Astrocyte (in vitro differentiated cells and primary cell): ENCODE data around the gene TENM4. TPM values are rescaled to one million over a fixed set of nuclear protein-coding genes. Genes with fewer than 3 reads are reported as not detected.

Source experiments
- DNase-seq: peaks from one replicate; pipeline ENCODE4 v3.0.0-alpha.2; 2010; ENCODE audit warnings: low read depth
- FAIRE-seq: peaks from 2 replicates; lab custom pipeline; 2011; peaks lifted over from hg19 to GRCh38; lab: Jason Lieb, UNC
- H2AFZ ChIP-seq: 2 replicates; pipeline ENCODE4 v1.6.0; 2012; ENCODE audit warnings: low read depth, low read length, inconsistent platforms
- H3K27ac ChIP-seq: 2 replicates; pipeline ENCODE4 v1.5.1; 2011; ENCODE audit warnings: low read depth, low read length, inconsistent platforms
- H3K27me3 ChIP-seq: 2 replicates; pipeline ENCODE4 v1.6.0; 2011; ENCODE audit warnings: low read length, inconsistent platforms; ENCODE audit not compliant: insufficient read depth
- H3K36me3 ChIP-seq: 2 replicates; pipeline ENCODE4 v1.5.1; 2011; ENCODE audit warnings: low read length, inconsistent platforms; ENCODE audit not compliant: insufficient read depth
- H3K4me1 ChIP-seq: 2 replicates; pipeline ENCODE4 v1.5.1; 2011; ENCODE audit warnings: low read length, inconsistent platforms; ENCODE audit not compliant: insufficient read depth
- H3K4me2 ChIP-seq: 2 replicates; pipeline ENCODE4 v1.6.0; 2012; ENCODE audit warnings: low read length, inconsistent platforms
- H3K4me3 ChIP-seq: 2 replicates; pipeline ENCODE4 v1.5.1; 2011; ENCODE audit warnings: low read depth, mild to moderate bottlenecking, low read length, inconsistent platforms; ENCODE audit not compliant: insufficient read depth
- H3K79me2 ChIP-seq: 2 replicates; pipeline ENCODE4 v1.6.0; 2012; ENCODE audit warnings: mild to moderate bottlenecking, low read length, inconsistent platforms; ENCODE audit not compliant: insufficient read depth
- H3K9ac ChIP-seq: 2 replicates; pipeline ENCODE4 v1.6.0; 2012; ENCODE audit warnings: mild to moderate bottlenecking, low read length, inconsistent platforms
- H3K9me3 ChIP-seq: 2 replicates; pipeline ENCODE4 v1.5.1; 2012; ENCODE audit warnings: low read depth, mild to moderate bottlenecking, low read length, inconsistent platforms; ENCODE audit not compliant: insufficient read depth
- H4K20me1 ChIP-seq: 2 replicates; pipeline ENCODE4 v1.6.0; 2012; ENCODE audit warnings: low read length, inconsistent platforms; ENCODE audit not compliant: insufficient read depth
- H3K27ac Mint-ChIP-seq: one replicate; pipeline ENCODE4 v1.8.0; 2021; ENCODE audit warnings: mild to moderate bottlenecking, mixed read lengths; ENCODE audit not compliant: unreplicated experiment
- H3K27me3 Mint-ChIP-seq: one replicate; pipeline ENCODE4 v1.8.0; 2021; ENCODE audit warnings: low read depth, mixed read lengths; ENCODE audit not compliant: unreplicated experiment
- H3K36me3 Mint-ChIP-seq: one replicate; pipeline ENCODE4 v1.8.0; 2021; ENCODE audit warnings: low read depth, mixed read lengths; ENCODE audit not compliant: unreplicated experiment
- H3K4me1 Mint-ChIP-seq: one replicate; pipeline ENCODE4 v1.8.0; 2021; ENCODE audit warnings: low read depth, mixed read lengths; ENCODE audit not compliant: unreplicated experiment
- H3K4me3 Mint-ChIP-seq: one replicate; pipeline ENCODE4 v1.8.0; 2021; ENCODE audit warnings: mild to moderate bottlenecking, moderate library complexity, mixed read lengths; ENCODE audit not compliant: unreplicated experiment
- H3K9me3 Mint-ChIP-seq: one replicate; pipeline ENCODE4 v1.8.0; 2021; ENCODE audit warnings: mild to moderate bottlenecking, mixed read lengths; ENCODE audit not compliant: unreplicated experiment
- CTCF ChIP-seq: IDR thresholded peaks from 2 replicates; pipeline ENCODE4 v1.5.1; 2011; ENCODE audit warnings: low read depth, mild to moderate bottlenecking, inconsistent platforms, low read length, moderate library complexity; ENCODE audit not compliant: insufficient read depth
- EZH2 ChIP-seq: IDR thresholded peaks from 2 replicates; pipeline ENCODE4 v1.6.1; 2012; ENCODE audit warnings: mild to moderate bottlenecking, low read length, inconsistent platforms; ENCODE audit not compliant: insufficient read depth
- total RNA-seq: library from RNA; stranded (reverse); gene quantifications from 2 replicates; pipeline ENCODE4 v1.2.1, GENCODE V29; 2021

The TENM4 gene
- total RNA-seq, 1 donor from 2014 or later = 7.5 TPM

GRCh38 chr11:78935398-78936068 is 505.3 kb downstream of the TENM4 start:
- Histone ChIP-seq H3K4me3 (no peak overlapping the region), H3K79me2 (no peaks in the 10 kb centered on the region), H3K4me2 (no peak overlapping the region), H3K27ac (no peak overlapping the region), H3K9ac (no peak overlapping the region), H3K4me1 (no peaks in the 10 kb centered on the region), H3K27me3 (no peaks in the 10 kb centered on the region), H3K36me3 (no peaks in the 10 kb centered on the region), H3K9me3 (no peaks in the 10 kb centered on the region), H4K20me1 (no peaks in the 10 kb centered on the region), H2AFZ (no peak overlapping the region)
- no peak overlapping the region for H3K27ac Mint-ChIP-seq
- TF ChIP-seq EZH2 (no peak), CTCF (no peak)
- H3K4me1 Mint-ChIP-seq = peaks cover 4% of the 10 kb centered on the region
- H3K27me3 Mint-ChIP-seq = peaks cover 7% of the 10 kb centered on the region
- FAIRE-seq (no peak), DNase-seq (no peak)
- H3K4me3 Mint-ChIP-seq = no peak overlapping the region
- H3K36me3 Mint-ChIP-seq = no peaks in the 10 kb centered on the region
- H3K9me3 Mint-ChIP-seq = no peaks in the 10 kb centered on the region

GRCh38 chr11:78933350-78933749 is 507.5 kb downstream of the TENM4 start:
- Mint-ChIP-seq H3K27ac (no peak overlapping the region), H3K27me3 (peaks cover 28% of the 10 kb centered on the region)
- H3K9me3 ChIP-seq = no peaks in the 10 kb centered on the region

More at GRCh38 chr11:78933350-78933749, 507.5 kb downstream of the TENM4 start:
- no peaks in the 10 kb centered on the region for H3K4me1 ChIP-seq
- no peaks in the 10 kb centered on the region for H3K79me2 ChIP-seq
- no peaks in the 10 kb centered on the region for H3K27me3 ChIP-seq
- no peaks in the 10 kb centered on the region for H3K36me3 Mint-ChIP-seq
- H3K4me1 Mint-ChIP-seq = no peaks in the 10 kb centered on the region
- no peak overlapping the region for H3K27ac ChIP-seq
- H2AFZ ChIP-seq = no peak overlapping the region
- no peak overlapping the region for H3K9ac ChIP-seq
- no peak overlapping the region for H3K4me3 Mint-ChIP-seq
- H3K4me2 ChIP-seq = no peak overlapping the region
- H3K9me3 Mint-ChIP-seq = no peaks in the 10 kb centered on the region
- no peak overlapping the region for H3K4me3 ChIP-seq
- H4K20me1 ChIP-seq = no peaks in the 10 kb centered on the region
- no peaks in the 10 kb centered on the region for H3K36me3 ChIP-seq
- FAIRE-seq (no peak), DNase-seq (no peak)
- TF ChIP-seq EZH2 (no peak), CTCF (no peak)
